Measurements from ENCODE around the gene CALN1. TPM values are rescaled to one million over a fixed set of nuclear protein-coding genes. Genes with fewer than 3 reads are reported as not detected.
A peak's percentile ranks its signal among the peaks of the same experiment; 100 is the strongest.

CALN1 gene
- total RNA-seq, 1 donor from 2014 or later = not detected

- Mint-ChIP-seq H3K27ac (ENCODE audit: unreplicated experiment) (no peak overlapping the region), H3K9me3 (ENCODE audit: unreplicated experiment) (peaks cover 5% of the 10 kb centered on the region), H3K27me3 (ENCODE audit: low read depth, unreplicated experiment) (peaks cover 5% of the 10 kb centered on the region), H3K4me3 (ENCODE audit: unreplicated experiment) (no peak overlapping the region), H3K36me3 (ENCODE audit: low read depth, unreplicated experiment) (no peaks in the 10 kb centered on the region), H3K4me1 (ENCODE audit: low read depth, unreplicated experiment) (no peaks in the 10 kb centered on the region)
- no peak overlapping the region for H3K27ac ChIP-seq (ENCODE audit: low read depth, low read length)
- no peak for TF ChIP-seq CTCF (IDR thresholded peaks at IDR 0.05; ENCODE audit: insufficient read depth, low read depth, low read length)
- no peak for TF ChIP-seq EZH2 (IDR thresholded peaks at IDR 0.05; ENCODE audit: insufficient read depth, low read length)
- no peak overlapping the region for H3K4me2 ChIP-seq (ENCODE audit: low read length)
- H3K79me2 ChIP-seq (ENCODE audit: insufficient read depth, low read length) = no peaks in the 10 kb centered on the region
- H3K9ac ChIP-seq (ENCODE audit: low read length) = no peak overlapping the region
- H3K4me1 ChIP-seq (ENCODE audit: insufficient read depth, low read length) = no peaks in the 10 kb centered on the region
- FAIRE-seq (no peak), DNase-seq (ENCODE audit: low read depth) (no peak)
- H3K27me3 ChIP-seq (ENCODE audit: insufficient read depth, low read length) = no peaks in the 10 kb centered on the region
- H2AFZ ChIP-seq (ENCODE audit: low read depth, low read length) = no peak overlapping the region
- no peaks in the 10 kb centered on the region for H3K9me3 ChIP-seq (ENCODE audit: insufficient read depth, low read depth, low read length)
- no peak overlapping the region for H3K4me3 ChIP-seq (ENCODE audit: insufficient read depth, low read depth, low read length)
- H3K36me3 ChIP-seq (ENCODE audit: insufficient read depth, low read length) = no peaks in the 10 kb centered on the region
- H4K20me1 ChIP-seq (ENCODE audit: insufficient read depth, low read length) = no peaks in the 10 kb centered on the region
Measured at GRCh38 chr7:71860572-71860971, 551.6 kb downstream of the CALN1 start.

- Histone ChIP-seq H3K27ac (ENCODE audit: low read depth, low read length) (no peak overlapping the region), H3K9me3 (ENCODE audit: insufficient read depth, low read depth, low read length) (no peaks in the 10 kb centered on the region), H4K20me1 (ENCODE audit: insufficient read depth, low read length) (no peaks in the 10 kb centered on the region), H3K4me2 (ENCODE audit: low read length) (no peak overlapping the region), H3K27me3 (ENCODE audit: insufficient read depth, low read length) (no peaks in the 10 kb centered on the region), H3K4me1 (ENCODE audit: insufficient read depth, low read length) (no peaks in the 10 kb centered on the region), H2AFZ (ENCODE audit: low read depth, low read length) (no peak overlapping the region), H3K79me2 (ENCODE audit: insufficient read depth, low read length) (no peaks in the 10 kb centered on the region), H3K4me3 (ENCODE audit: insufficient read depth, low read depth, low read length) (no peak overlapping the region), H3K9ac (ENCODE audit: low read length) (no peak overlapping the region), H3K36me3 (ENCODE audit: insufficient read depth, low read length) (no peaks in the 10 kb centered on the region)
- peaks cover 7% of the 10 kb centered on the region for H3K4me1 Mint-ChIP-seq (ENCODE audit: low read depth, unreplicated experiment)
- FAIRE-seq (no peak), DNase-seq (ENCODE audit: low read depth) (no peak)
- H3K4me3 Mint-ChIP-seq (ENCODE audit: unreplicated experiment) = no peak overlapping the region
- no peaks in the 10 kb centered on the region for H3K36me3 Mint-ChIP-seq (ENCODE audit: low read depth, unreplicated experiment)
- peaks cover 5% of the 10 kb centered on the region for H3K27me3 Mint-ChIP-seq (ENCODE audit: low read depth, unreplicated experiment)
- peaks cover 2% of the 10 kb centered on the region for H3K9me3 Mint-ChIP-seq (ENCODE audit: unreplicated experiment)
- TF ChIP-seq EZH2 (IDR thresholded peaks at IDR 0.05; ENCODE audit: insufficient read depth, low read length) = no peak
- H3K27ac Mint-ChIP-seq (ENCODE audit: unreplicated experiment) = no peak overlapping the region
Measured at GRCh38 chr7:71857338-71857737, 554.8 kb downstream of the CALN1 start.

GRCh38 chr7:71854546-71855397 is 557.4 kb downstream of the CALN1 start:
- Histone ChIP-seq H3K79me2 (ENCODE audit: insufficient read depth, low read length) (no peaks in the 10 kb centered on the region), H2AFZ (ENCODE audit: low read depth, low read length) (no peak overlapping the region), H3K4me3 (ENCODE audit: insufficient read depth, low read depth, low read length) (no peak overlapping the region), H3K9me3 (ENCODE audit: insufficient read depth, low read depth, low read length) (no peaks in the 10 kb centered on the region), H3K27ac (ENCODE audit: low read depth, low read length) (no peak overlapping the region), H3K4me2 (ENCODE audit: low read length) (peak overlapping the region; percentile 13), H3K4me1 (ENCODE audit: insufficient read depth, low read length) (no peaks in the 10 kb centered on the region), H3K9ac (ENCODE audit: low read length) (no peak overlapping the region), H4K20me1 (ENCODE audit: insufficient read depth, low read length) (no peaks in the 10 kb centered on the region), H3K36me3 (ENCODE audit: insufficient read depth, low read length) (no peaks in the 10 kb centered on the region), H3K27me3 (ENCODE audit: insufficient read depth, low read length) (no peaks in the 10 kb centered on the region)
- no peak for DNase-seq (ENCODE audit: low read depth)
- H3K4me1 Mint-ChIP-seq (ENCODE audit: low read depth, unreplicated experiment) = peaks cover 12% of the 10 kb centered on the region
- no peak for TF ChIP-seq EZH2 (IDR thresholded peaks at IDR 0.05; ENCODE audit: insufficient read depth, low read length)
- TF ChIP-seq CTCF (IDR thresholded peaks at IDR 0.05; ENCODE audit: insufficient read depth, low read depth, low read length) = no peak
- H3K36me3 Mint-ChIP-seq (ENCODE audit: low read depth, unreplicated experiment) = no peaks in the 10 kb centered on the region
- FAIRE-seq = no peak
- peaks cover 5% of the 10 kb centered on the region for H3K27me3 Mint-ChIP-seq (ENCODE audit: low read depth, unreplicated experiment)
- no peak overlapping the region for H3K4me3 Mint-ChIP-seq (ENCODE audit: unreplicated experiment)
- H3K27ac Mint-ChIP-seq (ENCODE audit: unreplicated experiment) = no peak overlapping the region
- H3K9me3 Mint-ChIP-seq (ENCODE audit: unreplicated experiment) = no peaks in the 10 kb centered on the region

Measured in astrocyte (in vitro differentiated cells and primary cell).